ENCODE results near the gene TMEM39B. TPM values are rescaled to one million over a fixed set of nuclear protein-coding genes. Genes with fewer than 3 reads are reported as not detected.

The TMEM39B gene
- total and polyA plus RNA-seq, 8 donors, result 2.2 to 9.7 (median 4.7) TPM; not detected in 1

DNA sequence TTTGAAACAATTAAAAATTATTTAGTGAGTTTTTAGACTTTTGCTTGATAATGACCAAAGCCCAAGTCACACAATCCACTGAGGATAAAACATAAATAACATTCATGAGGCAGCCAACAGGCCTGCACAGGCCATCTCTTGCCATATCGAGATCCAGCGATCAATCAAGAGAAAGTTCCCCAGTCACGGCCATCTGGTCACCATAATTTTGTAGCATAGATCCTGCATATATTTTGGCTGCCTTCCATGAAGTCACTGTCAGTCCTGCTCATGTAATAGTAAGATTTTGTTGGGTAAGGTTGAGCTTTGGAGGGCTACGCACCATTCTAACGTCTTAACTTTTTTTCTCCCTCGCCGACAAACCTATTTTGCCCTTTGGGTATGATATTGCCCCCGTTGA is 52.6 kb downstream of the TMEM39B start:
- Histone ChIP-seq H3K27me3 (no peaks in the 10 kb centered on the region), H3K9me3 (no peaks in the 10 kb centered on the region), H3K4me1 (peaks cover 18 to 70% (median 45%) of the 10 kb centered on the region in 4 donors), H3K4me3 (no peak overlapping the region), H3K36me3 (peaks cover 0 to 8% (median 3%) of the 10 kb centered on the region in 4 donors), H3K27ac (no peak overlapping the region)
- TF ChIP-seq, protein P1, sequence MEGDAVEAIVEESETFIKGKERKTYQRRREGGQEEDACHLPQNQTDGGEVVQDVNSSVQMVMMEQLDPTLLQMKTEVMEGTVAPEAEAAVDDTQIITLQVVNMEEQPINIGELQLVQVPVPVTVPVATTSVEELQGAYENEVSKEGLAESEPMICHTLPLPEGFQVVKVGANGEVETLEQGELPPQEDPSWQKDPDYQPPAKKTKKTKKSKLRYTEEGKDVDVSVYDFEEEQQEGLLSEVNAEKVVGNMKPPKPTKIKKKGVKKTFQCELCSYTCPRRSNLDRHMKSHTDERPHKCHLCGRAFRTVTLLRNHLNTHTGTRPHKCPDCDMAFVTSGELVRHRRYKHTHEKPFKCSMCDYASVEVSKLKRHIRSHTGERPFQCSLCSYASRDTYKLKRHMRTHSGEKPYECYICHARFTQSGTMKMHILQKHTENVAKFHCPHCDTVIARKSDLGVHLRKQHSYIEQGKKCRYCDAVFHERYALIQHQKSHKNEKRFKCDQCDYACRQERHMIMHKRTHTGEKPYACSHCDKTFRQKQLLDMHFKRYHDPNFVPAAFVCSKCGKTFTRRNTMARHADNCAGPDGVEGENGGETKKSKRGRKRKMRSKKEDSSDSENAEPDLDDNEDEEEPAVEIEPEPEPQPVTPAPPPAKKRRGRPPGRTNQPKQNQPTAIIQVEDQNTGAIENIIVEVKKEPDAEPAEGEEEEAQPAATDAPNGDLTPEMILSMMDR (IDR thresholded peaks at IDR 0.05), result no peak
- TF ChIP-seq EP300 (IDR thresholded peaks at IDR 0.05), result no peak
- no peak for TF ChIP-seq POLR2A (IDR thresholded peaks at IDR 0.05)
- no peak for TF ChIP-seq POLR2AphosphoS5 (IDR thresholded peaks at IDR 0.05)
- no peak for DNase-seq
- 85 to 93% (median 92%) methylated on average over 8 of the region's 8 CpGs for WGBS, 5 donors
- intact Hi-C loops (cut with DNase I; ENCODE audit: low total_unique reads), result no loop called here

DNA sequence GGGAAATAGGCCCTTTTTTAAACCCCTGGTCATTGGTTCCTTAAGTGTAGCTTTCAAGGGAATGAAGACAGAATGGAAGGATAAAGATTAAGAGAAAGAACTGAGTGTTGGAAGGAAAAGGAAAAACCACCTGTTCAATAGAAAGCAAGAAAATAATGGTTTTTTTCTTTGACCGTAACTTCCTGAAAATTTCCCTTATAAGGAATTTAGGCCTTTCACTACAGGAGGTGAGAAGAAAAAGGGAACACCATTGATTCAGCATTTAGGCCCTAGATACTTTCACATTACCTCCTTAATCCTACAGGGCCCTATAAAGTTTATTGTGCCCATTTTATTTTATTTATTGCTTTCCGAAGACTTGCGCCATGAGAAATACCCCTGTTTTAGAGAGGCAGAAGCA is 54.0 kb downstream of the TMEM39B start:
- intact Hi-C loops (cut with DNase I; ENCODE audit: low total_unique reads), result no loop called here
- WGBS, 5 donors, result 89 to 98% (median 95%) methylated on average over 3 of the region's 3 CpGs
- H3K27ac ChIP-seq, result no peak overlapping the region

DNA sequence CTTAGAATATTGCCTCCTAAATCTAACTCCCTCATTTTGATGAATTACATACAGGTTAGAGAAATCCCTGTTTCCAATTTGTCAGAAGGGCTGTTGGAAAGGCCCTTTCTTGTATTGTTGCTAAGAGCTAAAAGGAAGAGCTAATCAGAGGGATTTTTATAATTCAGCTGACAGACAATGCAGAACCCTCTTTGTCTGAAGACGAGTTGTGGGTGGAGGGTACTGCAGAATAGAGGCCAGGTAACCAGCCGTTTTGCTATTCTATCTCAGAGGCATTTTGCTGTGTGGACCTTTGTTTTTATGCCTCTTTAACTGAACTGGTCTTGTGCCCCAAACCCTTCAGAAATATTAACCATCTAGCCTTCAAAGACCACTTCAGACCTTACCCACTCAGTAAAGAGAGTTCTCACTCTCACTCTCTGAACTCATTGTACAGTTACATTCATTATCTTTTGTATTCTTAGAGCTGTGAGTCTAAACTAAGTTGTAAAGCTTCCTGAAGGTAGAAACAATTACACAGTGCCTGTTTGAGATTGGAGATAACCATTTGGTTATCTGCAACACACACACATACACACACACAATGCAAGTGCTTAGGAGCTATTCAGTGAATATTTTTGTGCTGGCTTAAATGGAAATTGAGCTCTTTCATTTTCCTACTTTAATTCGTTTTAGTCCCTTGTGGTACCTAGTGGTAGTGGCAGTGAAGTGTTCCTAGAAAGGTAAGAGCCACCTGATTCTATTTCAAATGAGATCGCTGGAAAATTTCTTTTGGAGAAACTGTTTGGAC is 54.9 kb downstream of the TMEM39B start:
- H3K27ac ChIP-seq, result no peak overlapping the region

More for the DNA sequence above, 54.0 kb downstream of the TMEM39B start:
- H3K36me3 ChIP-seq, result peaks cover 0 to 18% (median 7%) of the 10 kb centered on the region in 4 donors
- no peak overlapping the region for H3K4me3 ChIP-seq
- H3K27me3 ChIP-seq, result no peaks in the 10 kb centered on the region
- DNase-seq, result no peak
- no peak for TF ChIP-seq POLR2A (IDR thresholded peaks at IDR 0.05)
- TF ChIP-seq POLR2AphosphoS5 (IDR thresholded peaks at IDR 0.05), result no peak
- TF ChIP-seq EP300 (IDR thresholded peaks at IDR 0.05), result no peak
- TF ChIP-seq, protein P1 (IDR thresholded peaks at IDR 0.05), result no peak
- H3K9me3 ChIP-seq, result no peaks in the 10 kb centered on the region
- H3K4me1 ChIP-seq, result peaks cover 16 to 55% (median 36%) of the 10 kb centered on the region in 4 donors

DNA sequence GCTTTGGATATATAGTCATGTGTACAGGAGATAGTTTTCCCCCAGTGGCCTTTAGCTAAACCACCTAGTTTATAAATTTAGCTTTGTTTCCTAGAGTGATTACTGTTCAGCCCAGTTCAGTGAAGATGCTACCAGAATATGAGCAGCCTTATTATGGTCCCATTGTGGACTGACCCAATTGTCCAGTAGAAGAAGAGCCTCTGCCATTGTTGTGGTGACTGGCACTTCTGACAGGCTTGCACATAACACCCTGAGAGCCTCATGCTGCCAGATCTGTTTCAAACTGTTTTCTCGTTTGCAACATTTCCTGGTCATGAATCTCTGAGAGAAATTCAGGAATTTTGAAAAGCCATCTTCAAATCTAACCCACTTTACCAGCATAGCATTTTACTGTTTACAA is 55.7 kb downstream of the TMEM39B start:
- Histone ChIP-seq H3K4me1 (peaks cover 14 to 51% (median 32%) of the 10 kb centered on the region in 4 donors), H3K4me3 (no peak overlapping the region), H3K27me3 (no peaks in the 10 kb centered on the region), H3K27ac (no peak overlapping the region), H3K9me3 (no peaks in the 10 kb centered on the region), H3K36me3 (peaks cover 0 to 18% (median 7%) of the 10 kb centered on the region in 4 donors)
- intact Hi-C loops (cut with DNase I; ENCODE audit: low total_unique reads), result no loop called here
- TF ChIP-seq EP300 (IDR thresholded peaks at IDR 0.05), result no peak
- TF ChIP-seq, protein P1 (IDR thresholded peaks at IDR 0.05), result no peak
- TF ChIP-seq POLR2A (IDR thresholded peaks at IDR 0.05), result no peak
- TF ChIP-seq POLR2AphosphoS5 (IDR thresholded peaks at IDR 0.05), result no peak
- 41 to 68% (median 53%) methylated on average over 1 of the region's 1 CpG for WGBS, 5 donors
- DNase-seq, result no peak

More for the DNA sequence above, 54.9 kb downstream of the TMEM39B start:
- Histone ChIP-seq H3K27me3 (no peaks in the 10 kb centered on the region), H3K4me3 (no peak overlapping the region), H3K9me3 (no peaks in the 10 kb centered on the region), H3K36me3 (peaks cover 0 to 18% (median 7%) of the 10 kb centered on the region in 4 donors), H3K4me1 (peaks cover 14 to 50% (median 32%) of the 10 kb centered on the region in 4 donors)
- intact Hi-C loops (cut with DNase I; ENCODE audit: low total_unique reads), result no loop called here
- TF ChIP-seq POLR2AphosphoS5 (IDR thresholded peaks at IDR 0.05), result no peak
- TF ChIP-seq, protein P1 (IDR thresholded peaks at IDR 0.05), result peak in 1 of 7 experiments; percentile 13
- WGBS, 5 donors, result 64 to 72% (median 69%) methylated on average over 4 of the region's 4 CpGs
- no peak for DNase-seq
